H1 (cell line): Measurements from ENCODE around the gene HAT1. TPM values are rescaled to one million over a fixed set of nuclear protein-coding genes. Genes with fewer than 3 reads are reported as not detected.

Source experiments
- CHD7 ChIP-seq: fragments of 300-600 bp; sonication (generic); IDR thresholded peaks from 2 replicates; pipeline ENCODE4 v1.7.1; 2012; ENCODE audit warnings: low read length, moderate library complexity, mild to moderate bottlenecking, inconsistent platforms; ENCODE audit not compliant: insufficient replicate concordance
- polyA plus RNA-seq, 7 experiments: library from polyadenylated mRNA; depleted of rRNA in 3 of 7; stranded (reverse) in 5 of 7; unstranded in 2 of 7; fragments of >200 nt in 5 of 7; fragments of 200-250 nt in 2 of 7; gene quantifications; 1 replicate in 5 of 7; 2 replicates in 1 of 7; 4 replicates in 1 of 7; pipeline versions ENCODE4 v1.2.1 to v1.2.3, GENCODE V29; 2011 to 2013; ENCODE audit warnings: missing spikeins in 2 of 7, mixed read lengths in 2 of 7
- total RNA-seq: library from RNA; stranded (reverse); fragmentation: NEBNext Ultra II Directional; extraction: Animal tissue kit (Norgen Biotek cat#: 25700); gene quantifications from 2 replicates; pipeline ENCODE4 v1.2.1, GENCODE V29; 2021

The HAT1 gene
- total and polyA plus RNA-seq, 2 of the 8 experiments (the other 6 are each of a cell fraction or from before 2014, with no cell fraction given): 44.6 to 74.2 TPM

- no peak for TF ChIP-seq CHD7
- TF ChIP-seq, all 59 proteins: peak for 0
These were observed 109.3 kb downstream of the HAT1 start (continued) for GRCh38 chr2:172031536-172031935.
